Cerebellar nuclear complex (tissue), 1 donor: Measurements from ENCODE around the gene GART.

Experiments used
- DNase-seq, 2 experiments: peaks; one replicate each; lab custom pipeline; 2025; lab: John Stamatoyannopoulos, UW

The GART gene

GRCh38 chr21:33461538-33462250, 80.2 kb downstream of the GART start:
- DNase-seq: no peak

- no peak for DNase-seq
Observed at GRCh38 chr21:33458861-33459260, 83.1 kb downstream of the GART start.

GRCh38 chr21:33455686-33456446, 86.1 kb downstream of the GART start:
- DNase-seq: no peak
